Skeletal muscle tissue (tissue), 4 donors: Measurements from ENCODE around the gene WASHC4. TPM values are rescaled to one million over a fixed set of nuclear protein-coding genes. Genes with fewer than 3 reads are reported as not detected.
A peak's percentile ranks its signal among the peaks of the same experiment; 100 is the strongest.

Source experiments
- H3K27ac ChIP-seq: one replicate; pipeline ENCODE4 v1.7.0; 2013; ENCODE audit warnings: mild to moderate bottlenecking, low read depth, low read length, inconsistent platforms
- H3K27me3 ChIP-seq, 3 donors: one replicate each; pipeline ENCODE4 v1.7.0; 2013; ENCODE audit warnings: low read length in 3 of 3; ENCODE audit not compliant: control insufficient read depth in 3 of 3, insufficient read depth in 3 of 3
- H3K36me3 ChIP-seq, 3 donors: one replicate each; pipeline ENCODE4 v1.7.0; 2013; ENCODE audit warnings: low read length in 3 of 3; ENCODE audit not compliant: control insufficient read depth in 3 of 3, insufficient read depth in 3 of 3
- H3K4me1 ChIP-seq, 3 donors: one replicate each; pipeline ENCODE4 v1.7.0; 2013; ENCODE audit warnings: low read length in 3 of 3, mild to moderate bottlenecking in 3 of 3; ENCODE audit not compliant: control insufficient read depth in 3 of 3, insufficient read depth in 3 of 3
- H3K4me3 ChIP-seq, 3 donors: one replicate each; pipeline ENCODE4 v1.7.0; 2013; ENCODE audit warnings: low read length in 3 of 3
- H3K9ac ChIP-seq, 3 donors: one replicate each; pipeline ENCODE4 v1.7.0; 2013; ENCODE audit warnings: low read length in 3 of 3, mild to moderate bottlenecking in 3 of 3, moderate library complexity in 2 of 3, low read depth in 1 of 3
- H3K9me3 ChIP-seq, 3 donors: one replicate each; pipeline ENCODE4 v1.7.0; 2013; ENCODE audit warnings: low read length in 3 of 3; ENCODE audit not compliant: control insufficient read depth in 3 of 3
- total RNA-seq: library from RNA; depleted of rRNA; stranded (reverse); fragments of >200 nt; gene quantifications from one replicate; pipeline ENCODE4 v1.2.3, GENCODE V29; 2014
- donor health status: Osteomylitis.

WASHC4 gene
- total RNA-seq, 1 donor from 2014 or later, result 64.7 TPM

- Histone ChIP-seq H3K4me1 (peaks cover 0 to 3% (median 0%) of the 10 kb centered on the region in 3 donors), H3K27me3 (no peaks in the 10 kb centered on the region), H3K9me3 (no peaks in the 10 kb centered on the region), H3K9ac (no peak overlapping the region), H3K4me3 (no peak overlapping the region), H3K36me3 (peaks cover 55 to 73% (median 68%) of the 10 kb centered on the region in 3 donors), H3K27ac (no peak overlapping the region)
These were observed 93.8 kb downstream of the WASHC4 start for GRCh38 chr12:105201299-105201698.

GRCh38 chr12:105202202-105202601 is 94.7 kb downstream of the WASHC4 start:
- H3K36me3 ChIP-seq, result peaks cover 56 to 76% (median 70%) of the 10 kb centered on the region in 3 donors
- no peaks in the 10 kb centered on the region for H3K9me3 ChIP-seq
- H3K27me3 ChIP-seq, result no peaks in the 10 kb centered on the region
- no peak overlapping the region for H3K27ac ChIP-seq
- H3K9ac ChIP-seq, result no peak overlapping the region
- H3K4me1 ChIP-seq, result peaks cover 0 to 3% (median 0%) of the 10 kb centered on the region in 3 donors
- H3K4me3 ChIP-seq, result no peak overlapping the region

GRCh38 chr12:105204127-105204526 is 96.6 kb downstream of the WASHC4 start:
- no peak overlapping the region for H3K4me3 ChIP-seq
- H3K4me1 ChIP-seq, result peaks cover 0 to 3% (median 0%) of the 10 kb centered on the region in 3 donors
- no peaks in the 10 kb centered on the region for H3K27me3 ChIP-seq
- H3K9me3 ChIP-seq, result no peaks in the 10 kb centered on the region
- H3K36me3 ChIP-seq, result peaks cover 52 to 73% (median 70%) of the 10 kb centered on the region in 3 donors
- H3K9ac ChIP-seq, result no peak overlapping the region
- no peak overlapping the region for H3K27ac ChIP-seq

GRCh38 chr12:105204916-105205315 is 97.4 kb downstream of the WASHC4 start:
- Histone ChIP-seq H3K9me3 (no peaks in the 10 kb centered on the region), H3K27me3 (no peaks in the 10 kb centered on the region), H3K4me1 (peaks cover 0 to 3% (median 0%) of the 10 kb centered on the region in 3 donors), H3K9ac (no peak overlapping the region), H3K4me3 (no peak overlapping the region), H3K36me3 (peaks cover 49 to 71% (median 70%) of the 10 kb centered on the region in 3 donors), H3K27ac (no peak overlapping the region)

GRCh38 chr12:105205322-105206048 is 98.0 kb downstream of the WASHC4 start:
- Histone ChIP-seq H3K36me3 (peaks cover 47 to 73% (median 65%) of the 10 kb centered on the region in 3 donors), H3K9me3 (no peaks in the 10 kb centered on the region), H3K4me1 (peaks cover 0 to 3% (median 0%) of the 10 kb centered on the region in 3 donors), H3K27me3 (no peaks in the 10 kb centered on the region), H3K4me3 (no peak overlapping the region), H3K27ac (no peak overlapping the region), H3K9ac (no peak overlapping the region)

GRCh38 chr12:105206686-105207374 is 99.3 kb downstream of the WASHC4 start:
- Histone ChIP-seq H3K4me3 (no peak overlapping the region), H3K4me1 (peaks cover 0 to 3% (median 0%) of the 10 kb centered on the region in 3 donors), H3K9me3 (no peaks in the 10 kb centered on the region), H3K9ac (no peak overlapping the region), H3K27me3 (no peaks in the 10 kb centered on the region), H3K27ac (no peak overlapping the region), H3K36me3 (peaks cover 50 to 76% (median 70%) of the 10 kb centered on the region in 3 donors)

GRCh38 chr12:105209091-105209490 is 101.6 kb downstream of the WASHC4 start:
- Histone ChIP-seq H3K9ac (no peak overlapping the region), H3K36me3 (peaks cover 38 to 64% (median 55%) of the 10 kb centered on the region in 3 donors), H3K27ac (no peak overlapping the region), H3K9me3 (no peaks in the 10 kb centered on the region), H3K4me1 (peaks cover 0 to 3% (median 0%) of the 10 kb centered on the region in 3 donors), H3K27me3 (no peaks in the 10 kb centered on the region), H3K4me3 (no peak overlapping the region)

- Histone ChIP-seq H3K9ac (no peak overlapping the region), H3K27me3 (no peaks in the 10 kb centered on the region), H3K4me1 (no peaks in the 10 kb centered on the region), H3K36me3 (peaks cover 23 to 53% (median 42%) of the 10 kb centered on the region in 3 donors), H3K9me3 (no peaks in the 10 kb centered on the region), H3K27ac (peak overlapping the region; percentile 46), H3K4me3 (no peak overlapping the region)
These were observed 104.9 kb downstream of the WASHC4 start for GRCh38 chr12:105212438-105212837.

GRCh38 chr12:105214148-105214547 is 106.6 kb downstream of the WASHC4 start:
- Histone ChIP-seq H3K36me3 (peaks cover 19 to 41% (median 34%) of the 10 kb centered on the region in 3 donors), H3K9me3 (no peaks in the 10 kb centered on the region), H3K4me3 (no peak overlapping the region), H3K27ac (no peak overlapping the region), H3K4me1 (peaks cover 10 to 11% (median 11%) of the 10 kb centered on the region in 3 donors), H3K9ac (no peak overlapping the region), H3K27me3 (no peaks in the 10 kb centered on the region)
